RPMI8226 (cell line): ENCODE data around the gene LRRC27.
A peak's percentile ranks its signal among the peaks of the same experiment; 100 is the strongest.
"Not testable (repeated sequence)": the region's sequence is repeated elsewhere in the genome, so short reads cannot be mapped to it uniquely, and the experiment has no call there.

ENCODE experiments used
- DNase-seq: peaks from one replicate; pipeline ENCODE4 v3.0.0-alpha.2; 2015

Gene LRRC27

GRCh38 chr10:132331601-132332432, at the start of gene LRRC27:
Gene LRRC27 (plus strand): TSS chr10:132332193. CDS start chr10:132333525, 1,332 bp downstream.
- peak; percentile 88 for DNase-seq

GRCh38 chr10:132282667-132283603, 49.1 kb upstream of the LRRC27 start:
- DNase-seq = no peak

GRCh38 chr10:132283604-132284382, 48.2 kb upstream of the LRRC27 start:
- DNase-seq = no peak

- DNase-seq = no peak
Observed at GRCh38 chr10:132289439-132289838, 42.6 kb upstream of the LRRC27 start.

- DNase-seq = no peak
Observed at GRCh38 chr10:132290631-132291030, 41.4 kb upstream of the LRRC27 start.

GRCh38 chr10:132291826-132292225, 40.2 kb upstream of the LRRC27 start:
- no peak for DNase-seq

- no peak for DNase-seq
Observed at GRCh38 chr10:132292287-132293200, 39.4 kb upstream of the LRRC27 start.

- no peak for DNase-seq
Observed at GRCh38 chr10:132293201-132293812, 38.7 kb upstream of the LRRC27 start.

- no peak for DNase-seq
Observed at GRCh38 chr10:132293813-132294520, 38.0 kb upstream of the LRRC27 start.

- DNase-seq = no peak
Observed at GRCh38 chr10:132294561-132295318, 37.3 kb upstream of the LRRC27 start.

GRCh38 chr10:132295481-132295880, 36.5 kb upstream of the LRRC27 start:
- not testable (repeated sequence) for DNase-seq

- no peak for DNase-seq
Observed at GRCh38 chr10:132296666-132297443, 35.1 kb upstream of the LRRC27 start.

- no peak for DNase-seq
Observed at GRCh38 chr10:132297526-132297925, 34.5 kb upstream of the LRRC27 start.

- no peak for DNase-seq
Observed at GRCh38 chr10:132298038-132298881, 33.7 kb upstream of the LRRC27 start.

- no peak for DNase-seq
Observed at GRCh38 chr10:132299371-132300336, 32.3 kb upstream of the LRRC27 start.

- DNase-seq = no peak
Observed at GRCh38 chr10:132300582-132300981, 31.4 kb upstream of the LRRC27 start.
